Mesothelial cell of epicardium (in vitro differentiated cells): Measurements from ENCODE around the gene TTC23L. TPM values are rescaled to one million over a fixed set of nuclear protein-coding genes. Genes with fewer than 3 reads are reported as not detected.

Source experiments
- DNase-seq, 2 experiments: peaks; one replicate each; pipeline ENCODE4 v3.0.0; 2021; ENCODE audit warnings: low spot score in 2 of 2; ENCODE audit not compliant: unreplicated experiment in 2 of 2
- H3K27ac Mint-ChIP-seq: 2 replicates; pipeline ENCODE4 v1.8.0; 2021; ENCODE audit warnings: mixed read lengths
- H3K27me3 Mint-ChIP-seq: 2 replicates; pipeline ENCODE4 v1.8.0; 2021; ENCODE audit warnings: low read depth, mixed read lengths
- H3K36me3 Mint-ChIP-seq: 2 replicates; pipeline ENCODE4 v1.8.0; 2021; ENCODE audit warnings: mixed read lengths
- H3K4me1 Mint-ChIP-seq: 2 replicates; pipeline ENCODE4 v1.8.0; 2021; ENCODE audit warnings: mixed read lengths
- H3K4me3 Mint-ChIP-seq: 2 replicates; pipeline ENCODE4 v1.8.0; 2021; ENCODE audit warnings: mild to moderate bottlenecking, moderate library complexity, mixed read lengths
- H3K9me3 Mint-ChIP-seq: 2 replicates; pipeline ENCODE4 v1.8.0; 2021; ENCODE audit warnings: mixed read lengths
- total RNA-seq: library from RNA; stranded (reverse); gene quantifications from 3 replicates; pipeline ENCODE4 v1.2.1, GENCODE V29; 2021
- TF ChIP-seq, protein P1 (sequence below): fragments of 200-600 bp; sonication (generic); IDR thresholded peaks from one replicate; pipeline ENCODE4 v1.5.0; 2021; ENCODE audit warnings: antibody characterized with exemption; ENCODE audit not compliant: unreplicated experiment

Gene TTC23L
- total RNA-seq, 1 donor from 2014 or later = 2.6 TPM

DNA sequence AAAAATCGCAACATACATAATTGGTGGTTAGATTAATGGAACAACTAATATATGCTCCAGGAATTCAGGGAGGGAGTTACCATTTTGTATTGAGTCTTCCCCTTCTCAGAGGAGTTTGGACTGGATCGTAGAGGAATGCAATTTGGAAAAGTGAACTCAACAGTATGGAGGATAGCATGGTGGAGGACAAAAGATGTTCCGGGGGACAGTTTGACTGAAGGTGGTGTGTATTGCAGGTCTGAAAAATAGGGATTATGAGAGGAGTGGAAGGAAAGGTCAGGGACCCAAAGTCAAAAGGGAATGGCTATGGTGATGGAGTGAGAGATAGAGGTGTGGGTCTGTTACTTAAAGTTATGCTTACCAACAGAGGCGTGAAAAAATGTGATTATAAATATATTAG is 91.9 kb downstream of the TTC23L start:
- no peak for DNase-seq
- Mint-ChIP-seq H3K4me1 (peaks cover 25% of the 10 kb centered on the region), H3K9me3 (no peaks in the 10 kb centered on the region), H3K4me3 (peak overlapping the region; percentile 99), H3K36me3 (peaks cover 14% of the 10 kb centered on the region), H3K27ac (peak overlapping the region; percentile 99), H3K27me3 (no peaks in the 10 kb centered on the region)
- TF ChIP-seq, protein P1, sequence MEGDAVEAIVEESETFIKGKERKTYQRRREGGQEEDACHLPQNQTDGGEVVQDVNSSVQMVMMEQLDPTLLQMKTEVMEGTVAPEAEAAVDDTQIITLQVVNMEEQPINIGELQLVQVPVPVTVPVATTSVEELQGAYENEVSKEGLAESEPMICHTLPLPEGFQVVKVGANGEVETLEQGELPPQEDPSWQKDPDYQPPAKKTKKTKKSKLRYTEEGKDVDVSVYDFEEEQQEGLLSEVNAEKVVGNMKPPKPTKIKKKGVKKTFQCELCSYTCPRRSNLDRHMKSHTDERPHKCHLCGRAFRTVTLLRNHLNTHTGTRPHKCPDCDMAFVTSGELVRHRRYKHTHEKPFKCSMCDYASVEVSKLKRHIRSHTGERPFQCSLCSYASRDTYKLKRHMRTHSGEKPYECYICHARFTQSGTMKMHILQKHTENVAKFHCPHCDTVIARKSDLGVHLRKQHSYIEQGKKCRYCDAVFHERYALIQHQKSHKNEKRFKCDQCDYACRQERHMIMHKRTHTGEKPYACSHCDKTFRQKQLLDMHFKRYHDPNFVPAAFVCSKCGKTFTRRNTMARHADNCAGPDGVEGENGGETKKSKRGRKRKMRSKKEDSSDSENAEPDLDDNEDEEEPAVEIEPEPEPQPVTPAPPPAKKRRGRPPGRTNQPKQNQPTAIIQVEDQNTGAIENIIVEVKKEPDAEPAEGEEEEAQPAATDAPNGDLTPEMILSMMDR = no peak

DNA sequence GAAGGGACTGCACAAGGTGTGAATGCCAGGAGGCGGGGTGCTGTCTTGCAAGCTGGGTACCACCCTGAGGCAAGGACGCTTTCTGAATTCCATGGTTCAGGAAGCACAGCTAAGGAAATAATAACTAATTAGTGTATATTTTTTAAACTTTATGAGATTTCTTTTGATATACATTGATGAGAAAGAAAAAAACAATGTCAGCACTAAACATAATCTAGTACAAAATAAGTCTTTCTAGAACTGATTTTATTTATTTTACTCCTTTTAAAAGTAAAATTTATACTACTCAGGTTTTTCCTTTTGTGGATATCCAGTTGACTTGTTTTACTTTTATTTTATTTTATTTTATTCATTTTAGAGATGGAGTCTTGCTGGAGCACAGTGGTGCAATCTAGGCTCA is 94.0 kb downstream of the TTC23L start:
- no peak for DNase-seq
- peaks cover 19% of the 10 kb centered on the region for H3K36me3 Mint-ChIP-seq
- TF ChIP-seq, protein P1 = no peak

DNA sequence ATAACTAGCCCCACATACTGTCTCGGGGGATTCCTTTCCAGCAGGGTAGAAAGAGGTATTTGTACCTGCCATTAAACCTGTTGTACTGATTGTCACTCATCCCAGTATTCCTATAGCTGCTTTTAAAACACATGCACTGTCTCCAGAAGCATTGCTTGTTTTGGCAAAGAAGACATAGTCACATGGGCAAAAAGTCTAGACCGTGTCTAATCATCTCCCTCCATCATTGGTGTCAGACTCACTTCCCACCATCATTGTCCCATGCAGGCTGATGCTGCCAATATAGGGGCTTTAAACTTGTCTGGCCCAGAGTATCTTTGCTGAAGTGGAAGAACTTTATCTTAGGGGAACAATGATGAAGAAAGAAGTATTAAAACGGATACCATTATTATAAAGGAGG is 103.0 kb downstream of the TTC23L start:
- TF ChIP-seq, protein P1 = no peak
- peaks cover 37% of the 10 kb centered on the region for H3K36me3 Mint-ChIP-seq

More for the DNA sequence above, 94.0 kb downstream of the TTC23L start:
- Mint-ChIP-seq H3K9me3 (no peaks in the 10 kb centered on the region), H3K4me1 (peaks cover 25% of the 10 kb centered on the region), H3K27ac (no peak overlapping the region), H3K27me3 (no peaks in the 10 kb centered on the region), H3K4me3 (no peak overlapping the region)

DNA sequence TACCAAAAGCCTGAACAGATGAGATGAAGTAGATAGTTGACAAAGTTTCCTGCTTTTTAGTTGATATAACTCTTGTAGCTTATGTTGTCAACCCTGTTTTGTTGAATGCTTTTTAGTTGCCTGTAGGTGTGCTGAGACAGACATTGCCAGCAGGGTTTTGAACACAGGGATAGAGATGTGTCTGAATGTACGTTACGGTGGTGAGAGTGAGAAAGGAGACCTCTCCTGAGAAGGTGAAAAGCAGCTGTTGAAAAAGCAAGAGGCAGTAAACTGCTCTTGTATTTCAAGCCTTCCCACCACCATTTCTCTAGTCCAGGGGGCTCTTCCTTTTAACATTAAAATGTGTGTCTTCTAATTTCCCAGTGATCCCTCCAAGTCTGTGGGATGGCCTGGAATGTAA is 105.1 kb downstream of the TTC23L start:
- Mint-ChIP-seq H3K4me1 (no peaks in the 10 kb centered on the region), H3K9me3 (no peaks in the 10 kb centered on the region), H3K27ac (no peak overlapping the region), H3K36me3 (peaks cover 41% of the 10 kb centered on the region), H3K27me3 (no peaks in the 10 kb centered on the region), H3K4me3 (no peak overlapping the region)
- DNase-seq = no peak
- TF ChIP-seq, protein P1 = no peak

More for the DNA sequence above, 103.0 kb downstream of the TTC23L start:
- DNase-seq = no peak
- H3K27ac Mint-ChIP-seq = no peak overlapping the region
- H3K9me3 Mint-ChIP-seq = no peaks in the 10 kb centered on the region
- no peak overlapping the region for H3K4me3 Mint-ChIP-seq
- H3K27me3 Mint-ChIP-seq = no peaks in the 10 kb centered on the region
- no peaks in the 10 kb centered on the region for H3K4me1 Mint-ChIP-seq

DNA sequence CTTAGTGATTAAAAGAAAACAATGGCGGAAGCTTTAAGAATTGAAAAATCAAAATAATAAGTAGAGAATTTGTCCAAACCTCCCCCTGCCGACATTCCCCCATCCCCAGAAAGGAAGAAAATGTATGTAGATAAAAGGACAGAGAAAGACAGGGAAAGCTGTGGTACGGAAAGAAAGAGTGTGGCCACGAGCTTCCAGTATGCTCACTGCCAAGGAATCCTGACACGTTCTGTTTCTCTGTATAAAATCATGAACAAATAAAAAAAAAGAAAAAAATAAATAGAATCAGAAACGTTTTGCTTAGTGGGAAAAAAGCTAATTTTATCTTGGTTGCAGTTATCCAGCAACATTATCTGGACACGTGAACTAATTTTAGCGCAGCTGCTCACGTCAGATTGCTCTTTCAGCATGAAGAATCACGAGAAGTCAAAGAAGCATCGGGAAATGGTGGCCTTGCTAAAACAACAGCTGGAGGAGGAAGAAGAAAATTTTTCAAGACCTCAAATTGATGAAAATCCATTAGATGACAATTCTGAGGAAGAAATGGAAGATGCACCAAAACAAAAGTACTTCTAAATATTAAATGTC is 105.6 kb downstream of the TTC23L start:
- Mint-ChIP-seq H3K9me3 (no peaks in the 10 kb centered on the region), H3K4me1 (no peaks in the 10 kb centered on the region), H3K27me3 (no peaks in the 10 kb centered on the region), H3K27ac (no peak overlapping the region), H3K4me3 (no peak overlapping the region), H3K36me3 (peaks cover 45% of the 10 kb centered on the region)
- no peak for DNase-seq
- TF ChIP-seq, protein P1 = no peak

Other genes with a start within 250 kb of the TTC23L start
- 117 to 134 TPM (median 120 TPM) in 3 replicates for gene RAI14, start 182.8 kb upstream of the TTC23L start, total RNA-seq
- 22.9 to 24.4 TPM (median 23.9 TPM) in 3 replicates for gene RAD1, start 76.3 kb downstream of the TTC23L start, total RNA-seq
- gene BRIX1, start 76.5 kb downstream of the TTC23L start, total RNA-seq = 29.5 to 33.2 TPM (median 31.7 TPM) in 3 replicates
- gene DNAJC21, start 90.4 kb downstream of the TTC23L start, total RNA-seq = 43.5 to 46.4 TPM (median 45.3 TPM) in 3 replicates
- gene AGXT2, start 208.8 kb downstream of the TTC23L start, total RNA-seq = not detected in 3 replicates